Measurements from ENCODE around the gene B4GAT1. TPM values are rescaled to one million over a fixed set of nuclear protein-coding genes. Genes with fewer than 3 reads are reported as not detected.

B4GAT1 gene
- total and polyA plus RNA-seq, 5 donors from 2014 or later = 3.5 to 15.1 (median 12.0) TPM

GRCh38 chr11:66337103-66337899 is 10.1 kb downstream of the B4GAT1 start:
- Mint-ChIP-seq H3K27ac (no peak overlapping the region), H3K36me3 (peaks cover 10% of the 10 kb centered on the region), H3K4me3 (peak overlapping the region; percentile 19 to 48 (median 36)), H3K27me3 (no peaks in the 10 kb centered on the region), H3K9me3 (no peaks in the 10 kb centered on the region), H3K4me1 (peaks cover 0 to 26% (median 10%) of the 10 kb centered on the region in 4 donors)
- Histone ChIP-seq H3K36me3 (ENCODE audit: control insufficient read depth, insufficient read depth, low read length) (peaks cover 39% of the 10 kb centered on the region), H3K4me3 (ENCODE audit: low read depth, low read length) (no peak overlapping the region), H3K9me3 (ENCODE audit: control insufficient read depth in 2 of 2, low read length in 2 of 2) (no peaks in the 10 kb centered on the region), H3K27me3 (ENCODE audit: control insufficient read depth, insufficient read depth, low read length) (no peaks in the 10 kb centered on the region), H3K27ac (ENCODE audit: insufficient read depth, low read length, poor library complexity, severe bottlenecking) (peak overlapping the region; percentile 55), H3K4me1 (ENCODE audit: control insufficient read depth, insufficient read depth, low read length, poor library complexity, severe bottlenecking) (peaks cover 22% of the 10 kb centered on the region)
- no peak for ATAC-seq (ENCODE audit: low read depth in 2 of 2)
- DNase-seq = no peak

DNA sequence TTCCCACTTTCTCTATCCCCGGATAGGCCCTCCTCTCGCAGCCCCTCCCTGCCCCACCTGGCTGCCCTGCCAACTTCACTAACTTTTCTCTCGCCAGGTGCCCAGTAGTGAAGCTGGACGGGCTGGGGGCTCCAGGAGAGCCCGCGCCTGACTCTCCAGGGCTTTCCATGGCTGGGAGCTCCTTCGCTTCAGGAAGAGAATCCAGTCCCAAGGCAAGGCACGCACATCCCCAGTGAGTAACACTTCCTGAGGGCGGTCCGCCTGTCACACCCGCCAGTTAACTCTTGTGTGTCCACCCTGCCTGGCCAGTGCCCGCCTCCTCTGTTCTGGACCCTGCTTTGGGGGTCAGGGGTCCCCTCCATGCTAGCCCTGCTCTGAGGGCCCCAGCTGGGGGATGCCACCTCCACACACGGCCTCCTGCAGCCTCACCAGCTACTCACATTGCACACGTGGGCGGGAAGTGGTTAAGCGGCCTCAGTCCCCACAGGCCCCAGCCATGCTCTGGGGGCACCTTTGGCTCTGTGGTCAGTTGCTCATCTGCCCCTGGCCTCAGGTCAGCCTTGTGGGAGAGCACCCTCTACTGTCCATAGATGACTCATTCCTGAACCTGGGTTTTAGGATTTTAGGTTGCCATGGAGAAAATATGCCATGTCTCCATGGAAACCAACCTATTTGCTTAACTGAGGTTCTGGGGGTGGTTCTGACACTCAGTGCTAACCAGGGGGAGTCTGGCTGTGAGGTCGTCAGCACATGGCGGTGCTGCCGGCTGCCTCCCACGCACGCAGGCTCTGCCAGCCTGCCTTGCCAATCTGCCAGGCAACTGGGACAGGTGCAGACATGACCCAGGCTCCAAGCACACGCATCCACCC is 11.0 kb downstream of the B4GAT1 start, which contains the start of gene RIN1:
TSS of gene RIN1 (minus strand) at position 201 of the 869 bp plus-strand sequence. CDS start at position 169, 32 bp downstream.
- peaks cover 22% of the 10 kb centered on the region for H3K4me1 ChIP-seq (ENCODE audit: control insufficient read depth, insufficient read depth, low read length, poor library complexity, severe bottlenecking)
- peak within 1 kb of the TSS; percentile 19 to 85 (median 63) for H3K4me3 Mint-ChIP-seq
- H3K9me3 Mint-ChIP-seq = no peaks in the 10 kb centered on the region
- H3K27me3 ChIP-seq (ENCODE audit: control insufficient read depth, insufficient read depth, low read length) = no peaks in the 10 kb centered on the region
- DNase-seq (peak in 2 of 3 donors; percentile 22 to 58), ATAC-seq (ENCODE audit: low read depth in 2 of 2) (peak; percentile 51 to 66)
- H3K9me3 ChIP-seq (ENCODE audit: control insufficient read depth in 2 of 2, low read length in 2 of 2) = no peaks in the 10 kb centered on the region
- peaks cover 6% of the 10 kb centered on the region for H3K36me3 Mint-ChIP-seq
- H3K27ac ChIP-seq (ENCODE audit: insufficient read depth, low read length, poor library complexity, severe bottlenecking) = peak within 1 kb of the TSS; percentile 55
- H3K4me3 ChIP-seq (ENCODE audit: low read depth, low read length) = no peak within 1 kb of the TSS
- H3K27me3 Mint-ChIP-seq = no peaks in the 10 kb centered on the region
- peaks cover 32% of the 10 kb centered on the region for H3K36me3 ChIP-seq (ENCODE audit: control insufficient read depth, insufficient read depth, low read length)
- H3K4me1 Mint-ChIP-seq = peaks cover 0 to 23% (median 8%) of the 10 kb centered on the region in 4 donors
- peak within 1 kb of the TSS in 2 of 3 donors; percentile 44 to 91 for H3K27ac Mint-ChIP-seq

GRCh38 chr11:66335531-66336233 is 11.7 kb downstream of the B4GAT1 start:
- Mint-ChIP-seq H3K36me3 (peaks cover 3% of the 10 kb centered on the region), H3K4me3 (peak overlapping the region in 2 of 4 donors; percentile 83 to 85), H3K4me1 (peaks cover 0 to 23% (median 7%) of the 10 kb centered on the region in 4 donors), H3K27me3 (no peaks in the 10 kb centered on the region), H3K27ac (peak overlapping the region in 1 of 3 donors; percentile 91), H3K9me3 (no peaks in the 10 kb centered on the region)
- ATAC-seq (ENCODE audit: low read depth in 2 of 2) (peak in 1 of 2 donors; percentile 3), DNase-seq (no peak)
- Histone ChIP-seq H3K27ac (ENCODE audit: insufficient read depth, low read length, poor library complexity, severe bottlenecking) (peak overlapping the region; percentile 55), H3K36me3 (ENCODE audit: control insufficient read depth, insufficient read depth, low read length) (peaks cover 24% of the 10 kb centered on the region), H3K27me3 (ENCODE audit: control insufficient read depth, insufficient read depth, low read length) (no peaks in the 10 kb centered on the region), H3K9me3 (ENCODE audit: control insufficient read depth in 2 of 2, low read length in 2 of 2) (no peaks in the 10 kb centered on the region), H3K4me3 (ENCODE audit: low read depth, low read length) (no peak overlapping the region), H3K4me1 (ENCODE audit: control insufficient read depth, insufficient read depth, low read length, poor library complexity, severe bottlenecking) (peaks cover 22% of the 10 kb centered on the region)

DNA sequence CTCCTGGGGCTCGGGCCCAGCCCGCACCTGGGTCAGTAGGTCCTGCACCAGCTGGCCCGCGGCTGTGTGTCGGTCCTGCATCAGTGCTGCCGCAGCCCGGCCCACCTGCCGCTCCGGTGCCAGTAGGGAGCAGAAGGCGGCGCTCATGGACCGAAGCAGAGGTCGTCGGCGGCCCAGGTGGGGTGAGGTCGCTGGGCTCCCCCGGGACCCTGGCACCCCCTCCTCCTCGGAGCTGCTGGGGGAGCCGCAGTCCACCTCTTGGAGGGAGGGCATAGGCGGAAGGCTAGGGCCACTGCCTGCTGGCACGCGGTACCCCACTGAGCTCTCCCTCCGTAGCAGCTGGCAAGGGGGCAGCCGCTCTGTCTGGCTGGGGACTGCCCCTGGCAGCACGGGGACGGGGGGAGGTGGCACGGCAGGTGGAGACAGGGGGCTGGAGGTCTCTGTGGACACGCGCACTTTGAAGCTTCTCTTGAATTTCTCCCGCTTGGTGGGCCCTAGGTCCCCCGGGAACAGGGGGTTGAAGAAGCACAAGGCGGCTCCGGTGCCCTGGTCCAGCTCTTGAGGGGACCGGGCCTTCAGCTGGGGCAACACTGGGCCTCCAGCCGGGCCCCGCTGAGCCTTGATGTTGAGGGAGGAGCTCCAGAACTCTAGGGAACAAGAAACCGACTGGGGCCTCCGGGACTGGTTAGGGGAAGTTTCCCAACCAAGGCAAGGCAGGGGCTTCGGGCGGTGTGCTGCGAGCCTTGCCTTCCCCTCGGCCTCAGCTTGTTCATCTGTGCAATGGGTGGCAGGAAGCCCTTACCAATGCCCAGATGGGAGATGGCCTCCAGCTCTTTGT is 12.6 kb downstream of the B4GAT1 start:
- DNase-seq (no peak), ATAC-seq (ENCODE audit: low read depth in 2 of 2) (no peak)
- H3K9me3 Mint-ChIP-seq = no peaks in the 10 kb centered on the region
- H3K4me1 ChIP-seq (ENCODE audit: control insufficient read depth, insufficient read depth, low read length, poor library complexity, severe bottlenecking) = peaks cover 22% of the 10 kb centered on the region
- H3K4me3 Mint-ChIP-seq = peak overlapping the region in 2 of 4 donors; percentile 48 to 57
- H3K27ac Mint-ChIP-seq = no peak overlapping the region
- peaks cover 16% of the 10 kb centered on the region for H3K36me3 ChIP-seq (ENCODE audit: control insufficient read depth, insufficient read depth, low read length)
- H3K4me1 Mint-ChIP-seq = peaks cover 0 to 23% (median 7%) of the 10 kb centered on the region in 4 donors
- peaks cover 3% of the 10 kb centered on the region for H3K36me3 Mint-ChIP-seq
- no peaks in the 10 kb centered on the region for H3K27me3 Mint-ChIP-seq
- H3K4me3 ChIP-seq (ENCODE audit: low read depth, low read length) = no peak overlapping the region
- no peak overlapping the region for H3K27ac ChIP-seq (ENCODE audit: insufficient read depth, low read length, poor library complexity, severe bottlenecking)
- no peaks in the 10 kb centered on the region for H3K9me3 ChIP-seq (ENCODE audit: control insufficient read depth in 2 of 2, low read length in 2 of 2)
- no peaks in the 10 kb centered on the region for H3K27me3 ChIP-seq (ENCODE audit: control insufficient read depth, insufficient read depth, low read length)

- H3K4me1 ChIP-seq (ENCODE audit: control insufficient read depth, insufficient read depth, low read length, poor library complexity, severe bottlenecking) = peaks cover 22% of the 10 kb centered on the region
- H3K9me3 ChIP-seq (ENCODE audit: control insufficient read depth in 2 of 2, low read length in 2 of 2) = no peaks in the 10 kb centered on the region
- H3K27ac ChIP-seq (ENCODE audit: insufficient read depth, low read length, poor library complexity, severe bottlenecking) = no peak overlapping the region
- H3K27me3 Mint-ChIP-seq = no peaks in the 10 kb centered on the region
- no peak for DNase-seq
- no peak overlapping the region for H3K4me3 Mint-ChIP-seq
- peaks cover 9% of the 10 kb centered on the region for H3K36me3 ChIP-seq (ENCODE audit: control insufficient read depth, insufficient read depth, low read length)
- H3K4me1 Mint-ChIP-seq = peaks cover 0 to 22% (median 7%) of the 10 kb centered on the region in 4 donors
- H3K4me3 ChIP-seq (ENCODE audit: low read depth, low read length) = no peak overlapping the region
- H3K36me3 Mint-ChIP-seq = peaks cover 3% of the 10 kb centered on the region
- ATAC-seq (ENCODE audit: low read depth in 2 of 2) = no peak
- no peaks in the 10 kb centered on the region for H3K9me3 Mint-ChIP-seq
- no peaks in the 10 kb centered on the region for H3K27me3 ChIP-seq (ENCODE audit: control insufficient read depth, insufficient read depth, low read length)
- H3K27ac Mint-ChIP-seq = no peak overlapping the region
Observed at GRCh38 chr11:66333896-66334604, 13.4 kb downstream of the B4GAT1 start.

DNA sequence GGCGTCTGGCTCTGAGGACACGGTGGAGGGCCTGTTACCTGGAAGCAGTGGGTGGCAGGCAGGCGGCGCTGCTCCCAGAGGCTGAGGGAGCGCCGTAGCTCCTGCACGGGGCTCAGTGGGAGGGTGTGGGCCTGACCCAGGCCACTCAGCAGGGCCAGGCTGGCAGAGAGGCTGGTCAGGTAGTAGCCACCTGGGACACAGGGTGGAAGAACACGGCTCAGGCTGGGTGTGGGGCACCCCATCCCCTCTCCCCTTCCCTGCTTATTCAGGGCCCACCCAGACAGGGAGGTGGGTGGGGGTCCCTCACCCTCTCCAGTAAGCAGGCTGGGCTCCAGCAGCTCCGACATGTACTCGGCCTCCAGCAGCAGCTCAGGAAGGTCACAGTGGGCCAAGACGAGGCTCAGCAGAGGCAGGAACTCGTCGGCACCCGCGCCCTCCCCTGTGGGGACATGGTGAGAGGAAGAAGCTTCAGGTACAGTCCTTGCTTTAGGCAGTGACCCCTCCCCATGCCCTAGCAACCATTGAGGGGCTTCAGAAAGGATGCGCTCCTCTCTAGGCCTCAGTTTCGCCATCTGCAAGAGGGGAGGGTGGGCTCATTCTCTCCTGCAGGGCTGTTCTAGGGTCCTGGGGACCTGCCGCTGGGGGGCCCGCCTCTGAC is 14.1 kb downstream of the B4GAT1 start:
- H3K27ac ChIP-seq (ENCODE audit: insufficient read depth, low read length, poor library complexity, severe bottlenecking) = no peak overlapping the region
- no peak overlapping the region for H3K4me3 ChIP-seq (ENCODE audit: low read depth, low read length)
- DNase-seq = no peak
- ATAC-seq (ENCODE audit: low read depth in 2 of 2) = no peak
- Mint-ChIP-seq H3K36me3 (peaks cover 3% of the 10 kb centered on the region), H3K27ac (no peak overlapping the region), H3K4me3 (no peak overlapping the region), H3K9me3 (no peaks in the 10 kb centered on the region), H3K27me3 (no peaks in the 10 kb centered on the region), H3K4me1 (peaks cover 0 to 27% (median 11%) of the 10 kb centered on the region in 4 donors)
- peaks cover 25% of the 10 kb centered on the region for H3K4me1 ChIP-seq (ENCODE audit: control insufficient read depth, insufficient read depth, low read length, poor library complexity, severe bottlenecking)
- H3K27me3 ChIP-seq (ENCODE audit: control insufficient read depth, insufficient read depth, low read length) = no peaks in the 10 kb centered on the region
- H3K9me3 ChIP-seq (ENCODE audit: control insufficient read depth in 2 of 2, low read length in 2 of 2) = no peaks in the 10 kb centered on the region
- peaks cover 3% of the 10 kb centered on the region for H3K36me3 ChIP-seq (ENCODE audit: control insufficient read depth, insufficient read depth, low read length)

Measured in CD4-positive, CD25-positive, alpha-beta regulatory T cell (primary cell).